Measurements from ENCODE around the gene GPX4. TPM values are rescaled to one million over a fixed set of nuclear protein-coding genes. Genes with fewer than 3 reads are reported as not detected.

Gene GPX4
- total and polyA plus RNA-seq, 2 of the 13 experiments (the other 11 are each of a cell fraction or from before 2014, with no cell fraction given): 535 to 613 TPM

GRCh38 chr19:1097810-1098176 lies 6.0 kb upstream of the GPX4 start (continued):
- TF ChIP-seq TERF1 (CRISPR knock-in tag; IDR thresholded peaks at IDR 0.05): no peak
- no peak for TF ChIP-seq ZBED4 (CRISPR knock-in tag; IDR thresholded peaks at IDR 0.05; ENCODE audit: borderline replicate concordance)
- no peak for TF ChIP-seq ZNF569 (CRISPR knock-in tag; IDR thresholded peaks at IDR 0.05; ENCODE audit: borderline replicate concordance)
- no peak for TF ChIP-seq E2F1 (CRISPR knock-in tag; IDR thresholded peaks at IDR 0.05)
- TF ChIP-seq ZNF263 (CRISPR knock-in tag; IDR thresholded peaks at IDR 0.05): peak; percentile 77
- TF ChIP-seq ZNF383 (CRISPR knock-in tag; IDR thresholded peaks at IDR 0.05; ENCODE audit: borderline replicate concordance): no peak
- TF ChIP-seq MYPOP (CRISPR knock-in tag; IDR thresholded peaks at IDR 0.05): peak; percentile 87
- TF ChIP-seq ZNF572 (CRISPR knock-in tag; IDR thresholded peaks at IDR 0.05): no peak
- TF ChIP-seq ZNF451 (CRISPR knock-in tag; IDR thresholded peaks at IDR 0.05): peak; percentile 48; the same call in 1 of the 2 replicates
- TF ChIP-seq ARNTL (CRISPR knock-in tag; IDR thresholded peaks at IDR 0.05): no peak
- TF ChIP-seq REL (CRISPR knock-in tag; conservative IDR thresholded peaks at IDR 0.05): no peak
- no peak for TF ChIP-seq HOXA9 (CRISPR knock-in tag; IDR thresholded peaks at IDR 0.05; ENCODE audit: borderline replicate concordance)
- peak; percentile 28; the same call in 1 of the 3 replicates for TF ChIP-seq MXI1 (IDR thresholded peaks at IDR 0.05; ENCODE audit: borderline replicate concordance, low read depth, low read length)
- TF ChIP-seq ZNF607 (CRISPR knock-in tag; IDR thresholded peaks at IDR 0.05; ENCODE audit: borderline replicate concordance): no peak
- TF ChIP-seq PAXIP1 (CRISPR knock-in tag; conservative IDR thresholded peaks at IDR 0.05): no peak
- TF ChIP-seq STAT5B (CRISPR knock-in tag; IDR thresholded peaks at IDR 0.05): no peak
- TF ChIP-seq ZNF567 (CRISPR knock-in tag; IDR thresholded peaks at IDR 0.05; ENCODE audit: borderline replicate concordance): peak; percentile 43; the same call in 1 of the 2 replicates
- peak; percentile 33; the same call in 1 of the 2 replicates for TF ChIP-seq BHLHE40 (IDR thresholded peaks at IDR 0.05; ENCODE audit: low read length)
- TF ChIP-seq GATAD2A (CRISPR knock-in tag; IDR thresholded peaks at IDR 0.05): peak; percentile 75
